IMR-90 (cell line): ENCODE results near the gene SLCO3A1. TPM values are rescaled to one million over a fixed set of nuclear protein-coding genes. Genes with fewer than 3 reads are reported as not detected.

Source experiments
- ATAC-seq: fragments of 200-7000 bp; cut with Tn5 transposase; 2 replicates; pipeline ENCODE4 v1.9.1; 2020; ENCODE audit warnings: low read depth, mild to moderate bottlenecking, moderate library complexity
- BruUV-seq: library from RNA; stranded (reverse); fragments of 400-500 nt; replicated peaks from 2 replicates; lab custom pipeline; 2021; lab: Mats Ljungman, UMichigan
- CTCF ChIA-PET: fragments of 300-600 bp; formaldehyde crosslinking; extraction: SDS; loops from one replicate; lab custom pipeline; 2021; ENCODE audit warnings: antibody characterized with exemption; lab: Yijun Ruan, JAX
- POLR2A ChIA-PET: fragments of 300-600 bp; sonication (Branson Sonifier 250); formaldehyde crosslinking; loops from one replicate; lab custom pipeline; 2022; ENCODE audit warnings: antibody characterized with exemption; ENCODE audit not compliant: unreplicated experiment; lab: Charles Lee
- DNase-seq: peaks from one replicate; pipeline ENCODE4 v3.0.0; 2013
- H2AFZ ChIP-seq: replicated peaks from 2 replicates; pipeline ENCODE3; 2013; ENCODE audit warnings: low read length, mild to moderate bottlenecking; ENCODE audit not compliant: poor library complexity
- H2AK5ac ChIP-seq: 2 replicates; pipeline ENCODE4 v1.6.1; 2013; ENCODE audit warnings: low read depth, low read length, inconsistent platforms
- H2AK9ac ChIP-seq: replicated peaks from 2 replicates; pipeline ENCODE3; 2013; ENCODE audit warnings: mild to moderate bottlenecking, low read depth, low read length, moderate library complexity; ENCODE audit not compliant: poor library complexity
- H2BK120ac ChIP-seq: 2 replicates; pipeline ENCODE4 v1.6.1; 2013; ENCODE audit warnings: low read depth, low read length, inconsistent platforms
- H2BK15ac ChIP-seq: 3 replicates; pipeline ENCODE4 v1.6.1; 2013; ENCODE audit warnings: low read depth, low read length, inconsistent platforms
- H2BK20ac ChIP-seq: 2 replicates; pipeline ENCODE4 v1.6.1; 2013; ENCODE audit warnings: low read depth, mild to moderate bottlenecking, inconsistent platforms, low read length, moderate library complexity
- H2BK5ac ChIP-seq: 2 replicates; pipeline ENCODE4 v1.6.1; 2013; ENCODE audit warnings: mild to moderate bottlenecking, low read depth, low read length, inconsistent platforms; ENCODE audit not compliant: poor library complexity, severe bottlenecking
- H3K14ac ChIP-seq: replicated peaks from 2 replicates; pipeline ENCODE4 v1.6.1; 2013; ENCODE audit warnings: low read depth, low read length, inconsistent platforms
- H3K18ac ChIP-seq: 2 replicates; pipeline ENCODE4 v1.6.1; 2013; ENCODE audit warnings: low read depth, low read length, control low read depth
- H3K23ac ChIP-seq: 2 replicates; pipeline ENCODE4 v1.6.1; 2013; ENCODE audit warnings: low read depth, low read length, inconsistent platforms
- H3K27ac ChIP-seq: 2 replicates; pipeline ENCODE4 v1.5.1; 2013; ENCODE audit warnings: mild to moderate bottlenecking, control low read depth, low read length; ENCODE audit not compliant: insufficient read depth
- H3K27me3 ChIP-seq: 2 replicates; pipeline ENCODE4 v1.6.1; 2013; ENCODE audit warnings: low read length; ENCODE audit not compliant: control insufficient read depth, insufficient read depth
- H3K36me3 ChIP-seq: 2 replicates; pipeline ENCODE4 v1.6.1; 2013; ENCODE audit warnings: low read length, mixed read lengths; ENCODE audit not compliant: control insufficient read depth, insufficient read depth
- H3K4ac ChIP-seq: 2 replicates; pipeline ENCODE4 v1.6.1; 2013; ENCODE audit warnings: low read depth, low read length, inconsistent platforms
- H3K4me1 ChIP-seq: 2 replicates; pipeline ENCODE4 v1.6.1; 2013; ENCODE audit warnings: low read length, mixed read lengths; ENCODE audit not compliant: control insufficient read depth, insufficient read depth
- H3K4me2 ChIP-seq: 2 replicates; pipeline ENCODE4 v1.6.1; 2013; ENCODE audit warnings: low read depth, mild to moderate bottlenecking, control low read depth, low read length, moderate library complexity
- H3K4me3 ChIP-seq: 2 replicates; pipeline ENCODE4 v1.5.1; 2013; ENCODE audit warnings: low read depth, mild to moderate bottlenecking, control low read depth, low read length, moderate library complexity; ENCODE audit not compliant: insufficient read depth
- H3K56ac ChIP-seq: 2 replicates; pipeline ENCODE4 v1.6.1; 2013; ENCODE audit warnings: low read length, inconsistent platforms; ENCODE audit not compliant: insufficient read depth; ENCODE audit errors: extremely low read depth
- H3K79me1 ChIP-seq, 2 experiments: 2 replicates each; pipeline ENCODE4 v1.6.1; 2013; ENCODE audit warnings: low read length in 2 of 2, inconsistent platforms in 1 of 2, low read depth in 1 of 2
- H3K9ac ChIP-seq: 2 replicates; pipeline ENCODE4 v1.6.1; 2013; ENCODE audit warnings: low read depth, low read length, control low read depth
- H3K9me1 ChIP-seq: 2 replicates; pipeline ENCODE4 v1.6.1; 2013; ENCODE audit warnings: low read length, inconsistent platforms; ENCODE audit not compliant: insufficient read depth
- H3K9me3 ChIP-seq: 2 replicates; pipeline ENCODE4 v1.6.1; 2013; ENCODE audit warnings: low read length; ENCODE audit not compliant: control insufficient read depth, insufficient read depth
- H4K20me1 ChIP-seq: 2 replicates; pipeline ENCODE4 v1.6.1; 2013; ENCODE audit warnings: low read length, inconsistent platforms; ENCODE audit not compliant: insufficient read depth
- H4K5ac ChIP-seq: 2 replicates; pipeline ENCODE4 v1.6.1; 2013; ENCODE audit warnings: mild to moderate bottlenecking, low read depth, low read length, control low read depth
- H4K8ac ChIP-seq, 2 experiments: 2 replicates each; pipeline ENCODE4 v1.6.1; 2013; ENCODE audit warnings: low read depth in 2 of 2, low read length in 2 of 2, control low read depth in 1 of 2, inconsistent platforms in 1 of 2
- H4K91ac ChIP-seq: 2 replicates; pipeline ENCODE4 v1.6.1; 2013; ENCODE audit warnings: low read depth, low read length, inconsistent platforms; ENCODE audit not compliant: insufficient read depth
- BHLHE40 ChIP-seq: fragments of 150-350 bp; IDR thresholded peaks from 2 replicates; pipeline ENCODE4 v1.6.1; 2016; ENCODE audit warnings: mild to moderate bottlenecking, low read depth, low read length
- CEBPB ChIP-seq: IDR thresholded peaks from 2 replicates; pipeline ENCODE4 v1.6.1; 2012; ENCODE audit warnings: low read depth, low read length, improper control_type of control experiment
- CHD1 ChIP-seq: IDR thresholded peaks from 2 replicates; pipeline ENCODE4 v1.6.1; 2012; ENCODE audit warnings: low read depth, low read length, improper control_type of control experiment
- CTCF ChIP-seq: conservative IDR thresholded peaks from 2 replicates; pipeline ENCODE4 v1.5.1; 2012; ENCODE audit warnings: mild to moderate bottlenecking, low read depth, low read length, improper control_type of control experiment
- ELK1 ChIP-seq: fragments of 150-350 bp; IDR thresholded peaks from 2 replicates; pipeline ENCODE4 v1.6.1; 2016; ENCODE audit warnings: low read depth, mild to moderate bottlenecking, low read length, moderate library complexity, borderline replicate concordance
- FOS ChIP-seq: fragments of 150-350 bp; IDR thresholded peaks from 2 replicates; pipeline ENCODE4 v1.6.1; 2016; ENCODE audit warnings: low read depth, low read length
- MAFK ChIP-seq: IDR thresholded peaks from 2 replicates; pipeline ENCODE4 v1.6.1; 2012; ENCODE audit warnings: low read depth, low read length, improper control_type of control experiment
- MAZ ChIP-seq: IDR thresholded peaks from 2 replicates; pipeline ENCODE4 v1.6.1; 2012; ENCODE audit warnings: low read depth, mild to moderate bottlenecking, low read length, improper control_type of control experiment, moderate library complexity, borderline replicate concordance
- MXI1 ChIP-seq: IDR thresholded peaks from 2 replicates; pipeline ENCODE4 v1.6.1; 2012; ENCODE audit warnings: low read depth, mild to moderate bottlenecking, low read length, moderate library complexity, borderline replicate concordance
- NFE2L2 ChIP-seq: fragments of 150-350 bp; IDR thresholded peaks from 2 replicates; pipeline ENCODE4 v1.6.1; 2016; ENCODE audit warnings: low read depth, mild to moderate bottlenecking, low read length
- POLR2A ChIP-seq: IDR thresholded peaks from 2 replicates; pipeline ENCODE4 v1.6.1; 2012; ENCODE audit warnings: mild to moderate bottlenecking, low read depth, low read length
- RAD21 ChIP-seq: IDR thresholded peaks from 2 replicates; pipeline ENCODE4 v1.6.1; 2012; ENCODE audit warnings: low read length, improper control_type of control experiment
- RCOR1 ChIP-seq: IDR thresholded peaks from 2 replicates; pipeline ENCODE4 v1.6.1; 2012; ENCODE audit warnings: mild to moderate bottlenecking, low read length, improper control_type of control experiment; ENCODE audit not compliant: insufficient replicate concordance
- RFX5 ChIP-seq: IDR thresholded peaks from 2 replicates; pipeline ENCODE4 v1.8.0; 2012; ENCODE audit warnings: low read depth, mild to moderate bottlenecking, low read length, moderate library complexity
- SMC3 ChIP-seq: fragments of 150-350 bp; IDR thresholded peaks from 2 replicates; pipeline ENCODE4 v1.6.1; 2016; ENCODE audit warnings: low read depth, mild to moderate bottlenecking, antibody characterized with exemption, low read length, moderate library complexity
- USF2 ChIP-seq: fragments of 150-350 bp; IDR thresholded peaks from 2 replicates; pipeline ENCODE4 v1.6.1; 2017; ENCODE audit warnings: mild to moderate bottlenecking, antibody characterized with exemption, low read length, low read depth
- WGBS, 2 experiments: methylation state at CpG; one replicate each; pipeline versions ENCODE4 v1.1.5 to v1.1.7; 2013; ENCODE audit warnings: missing lambda C conversion rate in 2 of 2; ENCODE audit not compliant: insufficient read length in 1 of 2; ENCODE audit errors: extremely low coverage in 2 of 2; 5-methylcytosine and 5-hydroxymethylcytosine counted together
- dilution Hi-C: fragments of 300-500 bp; cut with HindIII; formaldehyde crosslinking; loops from one replicate; pipeline ENCODE4 v1.14.3; 2018; ENCODE audit warnings: low sequenced_read_pairs; ENCODE audit not compliant: unreplicated experiment
- in situ Hi-C: fragments of 300-500 bp; cut with MboI; formaldehyde crosslinking; loops from 3 replicates; pipeline ENCODE4 v1.14.3; 2019; ENCODE audit warnings: low sequenced_read_pairs, inconsistent platforms, mixed read lengths
- intact Hi-C: fragments of 100-400 bp; cut with micrococcal nuclease; formaldehyde crosslinking; loops from 2 replicates; pipeline ENCODE4 v1.10.0; 2022
- polyA plus RNA-seq, 3 experiments: library from polyadenylated mRNA; depleted of rRNA; stranded (reverse); fragments of >200 nt; gene quantifications; 2 replicates each; pipeline ENCODE4 v1.2.3, GENCODE V29; 2012; ENCODE audit warnings: low replicate concordance in 1 of 3
- total RNA-seq: library from RNA; depleted of rRNA; stranded (reverse); fragments of >200 nt; gene quantifications from 2 replicates; pipeline ENCODE4 v1.2.3, GENCODE V29; 2012

The SLCO3A1 gene
- total and polyA plus RNA-seq, 2 of the 4 experiments (the other 2 are of a cell fraction) = 4.7 to 8.1 TPM

GRCh38 chr15:91916051-91916450 lies 62.5 kb downstream of the SLCO3A1 start:
- no peak overlapping the region for H4K8ac ChIP-seq
- no peak for DNase-seq
- H3K4me1 ChIP-seq = no peaks in the 10 kb centered on the region
- ChIA-PET CTCF (no interaction called here), POLR2A (no interaction called here)
- 94% methylated on average over 41 of the region's 48 CpGs; no CpG with 5 or more reads in 1 of the 2 experiments for WGBS, 2 experiments
- TF ChIP-seq BHLHE40 (no peak), CHD1 (no peak), CTCF (no peak), FOS (no peak), MXI1 (no peak), RFX5 (no peak), CEBPB (no peak), MAFK (no peak), RAD21 (no peak), ELK1 (no peak), SMC3 (no peak), USF2 (no peak), NFE2L2 (no peak), MAZ (no peak), POLR2A (no peak), RCOR1 (no peak)
- no peak overlapping the region for H3K14ac ChIP-seq
- no peak overlapping the region for H3K56ac ChIP-seq
- no peak overlapping the region for H3K4me3 ChIP-seq
- no peak overlapping the region for H4K5ac ChIP-seq
- H3K79me1 ChIP-seq = no peaks in the 10 kb centered on the region; a peak in 1 of 4 replicates
- no peak overlapping the region for H3K18ac ChIP-seq
- H4K20me1 ChIP-seq = no peaks in the 10 kb centered on the region
- H3K9ac ChIP-seq = no peak overlapping the region
- H4K91ac ChIP-seq = no peak overlapping the region
- no peak overlapping the region for H3K23ac ChIP-seq
- H3K27ac ChIP-seq = no peak overlapping the region
- dilution Hi-C loops = no loop called here
- H3K9me3 ChIP-seq = no peaks in the 10 kb centered on the region
- intact Hi-C loops = no loop called here
- no peak overlapping the region for H2AK5ac ChIP-seq
- no peak overlapping the region for H2BK20ac ChIP-seq
- no peak overlapping the region for H2AFZ ChIP-seq
- no peaks in the 10 kb centered on the region for H3K9me1 ChIP-seq
- H3K27me3 ChIP-seq = no peaks in the 10 kb centered on the region
- no peaks in the 10 kb centered on the region; the same call in 1 of the 2 replicates for H3K36me3 ChIP-seq
- no peak overlapping the region for H3K4ac ChIP-seq
- no peak overlapping the region for H2AK9ac ChIP-seq
- in situ Hi-C loops = no loop called here
- no peak overlapping the region for H3K4me2 ChIP-seq
- H2BK120ac ChIP-seq = no peak overlapping the region
- ATAC-seq = no peak
- BruUV-seq = no TSS peak
- no peak overlapping the region for H2BK5ac ChIP-seq
- no peak overlapping the region for H2BK15ac ChIP-seq
